ENCODE data around the gene BSX.

- no peak for TF ChIP-seq CTCF (IDR thresholded peaks at IDR 0.05)
- no peak for TF ChIP-seq EZH2phosphoT487 (IDR thresholded peaks at IDR 0.05)
- TF ChIP-seq EZH2 (IDR thresholded peaks at IDR 0.05), result no peak
Measured at GRCh38 chr11:123000721-123001120, 19.1 kb upstream of the BSX start.
